Iris pigment epithelial cell (primary cell): ENCODE results near the gene NOTCH2.
"Not testable (repeated sequence)": the region's sequence is repeated elsewhere in the genome, so short reads cannot be mapped to it uniquely, and the experiment has no call there.

Experiments used
- DNase-seq: peaks from one replicate; pipeline ENCODE4 v3.0.0-alpha.2; 2011; ENCODE audit warnings: low read depth

Gene NOTCH2

GRCh38 chr1:120068683-120069066, 787 bp downstream of the NOTCH2 start:
- not testable (repeated sequence) for DNase-seq

- peak; percentile 2 for DNase-seq
These were observed 21.3 kb downstream of the NOTCH2 start for GRCh38 chr1:120048208-120048607.

GRCh38 chr1:120041771-120042170, 27.7 kb downstream of the NOTCH2 start:
- not testable (repeated sequence) for DNase-seq

DNA sequence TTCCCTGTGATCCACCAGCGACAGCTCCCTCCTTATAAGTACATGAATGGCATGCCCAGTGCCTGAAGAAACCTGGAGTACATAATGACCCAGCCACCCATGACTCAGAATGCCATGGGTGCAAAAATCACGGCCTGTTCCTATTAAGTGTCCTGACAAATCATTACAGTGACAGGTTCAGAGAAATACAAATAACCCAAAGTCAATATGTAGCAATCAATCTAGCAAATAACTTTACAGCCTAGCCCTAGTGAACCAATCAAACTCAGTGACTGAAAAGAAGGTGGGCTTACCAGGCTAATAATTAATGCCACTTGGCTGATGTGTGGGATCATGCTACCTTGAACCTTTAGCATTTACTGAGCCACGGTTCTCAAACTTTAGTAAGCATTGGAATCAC, 37.2 kb downstream of the NOTCH2 start:
- DNase-seq: not testable (repeated sequence)

- not testable (repeated sequence) for DNase-seq
These were observed 45.7 kb downstream of the NOTCH2 start for GRCh38 chr1:120023791-120024190.

DNA sequence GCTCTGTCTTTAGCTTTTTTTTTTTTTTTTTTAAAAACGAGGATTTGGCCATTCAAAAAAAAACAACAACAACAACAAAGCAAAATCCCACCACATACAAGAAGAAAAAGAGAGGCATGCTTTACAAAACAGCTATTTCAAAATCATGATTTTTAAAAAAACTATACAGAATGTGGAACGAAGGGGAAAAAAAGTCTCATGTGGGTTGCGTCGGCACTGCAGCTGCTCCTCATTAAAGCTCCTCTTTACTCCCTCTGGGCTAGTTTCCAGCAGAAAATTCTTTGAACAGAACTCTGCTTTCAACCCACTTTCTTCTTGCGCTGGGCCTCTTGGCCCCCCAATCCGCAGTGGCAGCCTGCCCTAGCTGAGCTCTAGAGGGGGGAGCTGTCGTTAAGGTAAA, 54.5 kb downstream of the NOTCH2 start:
- not testable (repeated sequence) for DNase-seq

DNA sequence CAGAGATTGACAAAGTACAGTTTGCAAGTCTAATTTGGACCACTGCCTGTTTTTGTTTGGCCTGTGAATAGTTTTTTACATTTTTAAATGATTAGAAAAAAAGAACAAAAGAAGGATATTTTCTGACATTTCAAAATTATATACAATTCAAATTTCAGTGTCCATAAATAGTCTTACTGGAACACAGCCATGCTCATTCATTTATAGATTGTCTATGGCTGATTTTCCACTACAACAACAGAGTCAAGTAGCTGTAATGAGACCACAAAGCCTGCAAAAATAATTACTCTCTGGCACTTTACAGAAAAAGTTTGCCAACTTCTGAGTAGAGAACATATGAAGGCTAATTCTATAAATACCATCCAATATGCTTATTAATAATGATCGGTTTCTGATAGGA, 61.1 kb downstream of the NOTCH2 start:
- DNase-seq: not testable (repeated sequence)

GRCh38 chr1:120007850-120008249, 61.6 kb downstream of the NOTCH2 start:
- not testable (repeated sequence) for DNase-seq

GRCh38 chr1:120001035-120001434, 68.4 kb downstream of the NOTCH2 start:
- DNase-seq: not testable (repeated sequence)

DNA sequence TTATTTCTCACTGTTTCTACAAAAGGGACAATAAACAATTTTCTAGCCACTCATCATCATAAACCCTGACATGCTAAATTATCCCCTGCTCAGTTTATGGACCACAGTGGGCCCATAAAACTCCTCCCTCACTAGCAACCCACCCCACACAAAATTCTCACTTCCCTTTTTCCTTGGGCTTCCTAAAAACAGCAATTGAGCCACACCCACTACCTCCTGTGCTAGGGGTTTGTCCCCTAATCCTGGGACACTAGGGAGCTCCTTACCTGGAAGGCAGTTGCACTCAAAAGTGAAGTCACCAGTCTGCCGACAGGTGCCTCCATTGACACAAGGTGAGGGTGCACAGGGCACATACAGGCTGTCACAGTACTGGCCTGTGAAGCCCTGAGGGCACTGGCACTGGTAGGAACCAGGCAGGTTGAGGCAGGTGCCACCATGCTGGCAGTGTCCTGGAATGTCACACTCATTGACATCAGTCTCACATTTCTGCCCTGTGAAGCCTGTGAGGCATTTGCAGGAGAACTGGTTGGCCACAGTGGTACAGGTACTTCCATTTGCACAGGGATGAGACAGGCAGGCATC, 72.6 kb downstream of the NOTCH2 start:
- not testable (repeated sequence) for DNase-seq

GRCh38 chr1:119995975-119996374, 73.5 kb downstream of the NOTCH2 start:
- not testable (repeated sequence) for DNase-seq

- DNase-seq: peak; percentile 31
These were observed 81.0 kb downstream of the NOTCH2 start for GRCh38 chr1:119988306-119989062.

DNA sequence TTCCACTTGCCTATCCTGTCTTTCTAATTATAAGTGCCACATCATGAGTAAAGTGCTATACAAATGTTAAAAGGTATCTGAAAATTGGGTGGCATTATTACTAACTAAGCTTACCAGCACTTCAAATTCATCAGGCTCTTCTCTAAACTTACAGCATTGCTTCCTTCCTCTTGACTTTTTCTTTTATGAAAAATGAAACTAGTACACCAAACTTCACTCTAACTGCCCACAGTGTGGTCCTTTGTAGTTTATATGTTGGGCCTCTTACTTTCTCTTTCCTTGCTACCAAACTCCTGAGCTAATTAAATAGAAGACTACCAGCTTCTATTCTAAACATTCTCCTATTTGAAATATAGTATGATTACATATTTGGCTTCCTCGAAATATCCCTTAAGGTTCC, 81.8 kb downstream of the NOTCH2 start:
- no peak for DNase-seq

GRCh38 chr1:119987112-119987511, 82.3 kb downstream of the NOTCH2 start:
- peak; percentile 97 for DNase-seq

DNA sequence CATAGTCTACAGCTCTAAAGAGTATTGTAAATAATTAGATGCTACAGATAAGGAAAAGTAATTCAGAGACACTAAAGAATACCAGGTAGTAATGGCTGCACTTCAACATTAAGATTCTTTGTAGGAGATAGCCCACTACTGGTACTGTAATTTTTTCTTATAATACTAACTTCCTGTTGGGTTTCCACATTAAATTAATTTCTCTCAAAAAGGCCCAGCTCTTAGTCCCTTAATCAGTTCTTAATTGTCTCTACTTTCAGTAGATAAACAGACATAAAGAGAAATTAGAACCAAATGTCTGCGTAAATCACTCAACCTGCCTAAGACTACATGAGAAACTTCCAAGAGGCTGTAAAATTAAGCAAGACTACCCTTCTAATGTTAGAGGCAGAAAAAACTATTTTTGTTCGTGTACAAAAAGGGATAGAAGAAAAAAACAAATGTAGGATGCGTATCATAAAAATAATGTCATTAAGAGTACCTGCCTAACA, 83.4 kb downstream of the NOTCH2 start:
- no peak for DNase-seq

GRCh38 chr1:119984771-119985170, 84.7 kb downstream of the NOTCH2 start:
- peak; percentile 12 for DNase-seq

- DNase-seq: peak; percentile 68
These were observed 87.3 kb downstream of the NOTCH2 start for GRCh38 chr1:119981986-119982815.

DNA sequence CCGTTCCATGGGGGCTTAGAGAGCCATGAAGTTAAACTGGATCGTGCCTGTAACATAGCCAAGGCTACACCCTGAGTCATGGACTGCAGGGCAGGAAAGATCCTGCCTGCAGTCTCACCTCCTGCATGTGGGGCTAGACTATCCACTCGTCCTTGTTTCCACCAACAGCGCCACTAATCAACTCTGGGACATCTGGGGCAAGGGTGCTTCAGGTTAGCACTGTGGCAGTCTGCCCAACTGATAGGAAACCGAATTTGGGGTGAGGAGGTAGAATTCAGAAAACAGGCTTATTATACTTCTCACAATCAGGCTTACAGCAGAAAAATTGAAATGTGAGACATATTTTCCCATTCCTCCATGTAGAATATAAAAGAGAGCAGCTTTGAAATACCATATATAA, 88.0 kb downstream of the NOTCH2 start:
- DNase-seq: no peak

- no peak for DNase-seq
These were observed 91.4 kb downstream of the NOTCH2 start for GRCh38 chr1:119978018-119978505.

GRCh38 chr1:119977113-119977736, 92.2 kb downstream of the NOTCH2 start:
- DNase-seq: not testable (repeated sequence)

DNA sequence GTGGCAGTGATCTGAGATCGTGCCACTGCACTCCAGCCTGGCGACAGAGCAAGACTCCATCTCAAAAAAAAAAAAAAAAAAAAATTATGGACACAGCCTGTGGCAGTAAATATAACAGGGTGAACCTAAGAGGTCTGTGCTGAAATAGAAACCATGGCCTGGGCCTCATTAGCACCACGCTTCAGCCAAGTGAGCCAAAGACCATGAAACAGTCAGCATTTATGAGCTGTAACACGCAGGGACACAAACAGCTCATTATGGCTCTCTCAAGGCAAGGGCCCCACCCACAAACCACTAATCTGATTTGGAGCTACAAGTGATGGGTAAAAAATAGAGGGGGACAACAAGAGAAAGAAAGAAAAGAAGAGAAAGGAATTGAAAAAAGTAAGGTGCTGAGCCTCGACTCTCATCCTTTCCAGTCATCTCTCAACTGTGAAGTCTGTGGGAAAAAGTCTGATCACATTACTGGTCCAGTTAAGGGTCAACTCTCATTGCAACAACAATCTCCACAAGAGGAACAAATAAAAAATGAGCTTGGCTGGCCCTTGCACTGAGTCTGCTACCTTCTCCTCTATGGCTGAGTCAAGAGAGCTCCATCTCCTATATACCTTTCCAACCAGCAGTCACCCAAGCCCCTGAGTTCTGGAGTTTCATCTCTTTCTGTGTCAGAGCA, 93.7 kb downstream of the NOTCH2 start:
- DNase-seq: not testable (repeated sequence)
